GM21786 (cell line): ENCODE measurements around the gene CHAT.

ENCODE experiments used
- ATAC-seq: cut with Tn5 transposase; IDR thresholded peaks from one replicate; pipeline ENCODE4 v1.9.1; 2021; ENCODE audit not compliant: unreplicated experiment

Gene CHAT

GRCh38 chr10:49627644-49628247 is 13.9 kb downstream of the CHAT start:
- no peak for ATAC-seq

GRCh38 chr10:49628599-49628998 is 14.8 kb downstream of the CHAT start:
- no peak for ATAC-seq

- no peak for ATAC-seq
These were observed 15.6 kb downstream of the CHAT start for GRCh38 chr10:49629431-49629881.

GRCh38 chr10:49631975-49632374 is 18.1 kb downstream of the CHAT start:
- ATAC-seq = no peak

GRCh38 chr10:49632406-49633317 is 18.8 kb downstream of the CHAT start:
- ATAC-seq = no peak

- no peak for ATAC-seq
These were observed 19.7 kb downstream of the CHAT start for GRCh38 chr10:49633327-49634068.

GRCh38 chr10:49634069-49634660 is 20.3 kb downstream of the CHAT start:
- ATAC-seq = no peak

GRCh38 chr10:49642311-49642710 is 28.5 kb downstream of the CHAT start:
- no peak for ATAC-seq

GRCh38 chr10:49643241-49644034 is 29.6 kb downstream of the CHAT start:
- no peak for ATAC-seq

- no peak for ATAC-seq
These were observed 30.3 kb downstream of the CHAT start for GRCh38 chr10:49644035-49644646.

GRCh38 chr10:49645417-49645816 is 31.6 kb downstream of the CHAT start:
- no peak for ATAC-seq

GRCh38 chr10:49645871-49646870 is 32.3 kb downstream of the CHAT start:
- no peak for ATAC-seq

- ATAC-seq = no peak
These were observed 33.7 kb downstream of the CHAT start for GRCh38 chr10:49647554-49647953.

- ATAC-seq = no peak
These were observed 34.4 kb downstream of the CHAT start for GRCh38 chr10:49647985-49648795.

- ATAC-seq = no peak
These were observed 35.5 kb downstream of the CHAT start for GRCh38 chr10:49649294-49649693.

GRCh38 chr10:49649936-49650723 is 36.3 kb downstream of the CHAT start:
- no peak for ATAC-seq

GRCh38 chr10:49650724-49651034 is 36.8 kb downstream of the CHAT start:
- ATAC-seq = no peak
